DND-41 (cell line): Measurements from ENCODE around the gene GTPBP2.

Source experiments
- ATAC-seq: fragments of 200-7000 bp; cut with Tn5 transposase; 3 replicates; pipeline ENCODE4 v1.9.1; 2021; ENCODE audit warnings: low read depth; ENCODE audit not compliant: insufficient read depth
- DNase-seq: peaks from one replicate; pipeline ENCODE4 v3.0.0-alpha.2; 2020
- H2AFZ ChIP-seq: 2 replicates; pipeline ENCODE4 v1.6.0; 2012; ENCODE audit warnings: low read depth, low read length
- H3K27ac ChIP-seq: 2 replicates; pipeline ENCODE4 v1.5.1; 2012; ENCODE audit warnings: low read length, inconsistent platforms
- H3K27me3 ChIP-seq: fragments of 200-600 bp; sonication (generic); 2 replicates; pipeline ENCODE4 v1.6.0; 2012; ENCODE audit warnings: low read length, mild to moderate bottlenecking, inconsistent platforms; ENCODE audit not compliant: insufficient read depth, poor library complexity
- H3K36me3 ChIP-seq: 2 replicates; pipeline ENCODE4 v1.5.1; 2012; ENCODE audit warnings: low read length, inconsistent platforms; ENCODE audit not compliant: insufficient read depth
- H3K4me1 ChIP-seq: 2 replicates; pipeline ENCODE4 v1.5.1; 2012; ENCODE audit warnings: mild to moderate bottlenecking, low read length; ENCODE audit not compliant: insufficient read depth
- H3K4me2 ChIP-seq: 2 replicates; pipeline ENCODE4 v1.6.0; 2012; ENCODE audit warnings: mild to moderate bottlenecking, moderate library complexity, low read length, inconsistent platforms; ENCODE audit not compliant: insufficient read depth
- H3K4me3 ChIP-seq, 2 experiments: fragments of 200-600 bp in 1 of 2; shearing (Covaris generic) in 1 of 2; 2 replicates each; pipeline ENCODE4 v1.5.1; 2012 to 2016; ENCODE audit warnings: inconsistent platforms in 2 of 2, low read length in 2 of 2, mild to moderate bottlenecking in 2 of 2, low read depth in 1 of 2, moderate library complexity in 1 of 2
- H3K79me2 ChIP-seq: 2 replicates; pipeline ENCODE4 v1.6.0; 2012; ENCODE audit warnings: low read length, inconsistent platforms; ENCODE audit not compliant: insufficient read depth
- H3K9ac ChIP-seq: 2 replicates; pipeline ENCODE4 v1.6.0; 2012; ENCODE audit warnings: low read depth, mild to moderate bottlenecking, inconsistent platforms, low read length, moderate library complexity
- H3K9me3 ChIP-seq: 2 replicates; pipeline ENCODE4 v1.5.1; 2012; ENCODE audit warnings: low read length, moderate library complexity, mild to moderate bottlenecking, inconsistent platforms; ENCODE audit not compliant: insufficient read depth, severe bottlenecking
- H4K20me1 ChIP-seq: 2 replicates; pipeline ENCODE4 v1.6.0; 2012; ENCODE audit warnings: low read length; ENCODE audit not compliant: insufficient read depth
- CTCF ChIP-seq: IDR thresholded peaks from 2 replicates; pipeline ENCODE4 v1.5.1; 2012; ENCODE audit warnings: borderline replicate concordance, low read length, moderate library complexity, mild to moderate bottlenecking; ENCODE audit not compliant: poor library complexity, severe bottlenecking; ENCODE audit errors: extremely low read depth
- EZH2 ChIP-seq: IDR thresholded peaks from 3 replicates; pipeline ENCODE4 v1.6.1; 2012; ENCODE audit warnings: borderline replicate concordance, low read depth, mild to moderate bottlenecking, moderate library complexity, low read length, inconsistent platforms; ENCODE audit not compliant: severe bottlenecking

Gene GTPBP2

GRCh38 chr6:43624786-43625288 lies 4.2 kb downstream of the GTPBP2 start:
- H3K4me1 ChIP-seq = peaks cover 28% of the 10 kb centered on the region
- TF ChIP-seq CTCF = no peak
- TF ChIP-seq EZH2 = no peak
- H3K4me3 ChIP-seq = no peak overlapping the region
- H3K79me2 ChIP-seq = peaks cover 31% of the 10 kb centered on the region
- no peak overlapping the region for H3K9ac ChIP-seq
- no peak overlapping the region for H3K27ac ChIP-seq
- no peak for ATAC-seq
- no peaks in the 10 kb centered on the region for H3K9me3 ChIP-seq
- H3K27me3 ChIP-seq = no peaks in the 10 kb centered on the region
- no peak overlapping the region for H3K4me2 ChIP-seq
- H3K36me3 ChIP-seq = peaks cover 78% of the 10 kb centered on the region
- DNase-seq = no peak
- no peak overlapping the region for H2AFZ ChIP-seq
- H4K20me1 ChIP-seq = peaks cover 11% of the 10 kb centered on the region; the same call in 1 of the 2 replicates

DNA sequence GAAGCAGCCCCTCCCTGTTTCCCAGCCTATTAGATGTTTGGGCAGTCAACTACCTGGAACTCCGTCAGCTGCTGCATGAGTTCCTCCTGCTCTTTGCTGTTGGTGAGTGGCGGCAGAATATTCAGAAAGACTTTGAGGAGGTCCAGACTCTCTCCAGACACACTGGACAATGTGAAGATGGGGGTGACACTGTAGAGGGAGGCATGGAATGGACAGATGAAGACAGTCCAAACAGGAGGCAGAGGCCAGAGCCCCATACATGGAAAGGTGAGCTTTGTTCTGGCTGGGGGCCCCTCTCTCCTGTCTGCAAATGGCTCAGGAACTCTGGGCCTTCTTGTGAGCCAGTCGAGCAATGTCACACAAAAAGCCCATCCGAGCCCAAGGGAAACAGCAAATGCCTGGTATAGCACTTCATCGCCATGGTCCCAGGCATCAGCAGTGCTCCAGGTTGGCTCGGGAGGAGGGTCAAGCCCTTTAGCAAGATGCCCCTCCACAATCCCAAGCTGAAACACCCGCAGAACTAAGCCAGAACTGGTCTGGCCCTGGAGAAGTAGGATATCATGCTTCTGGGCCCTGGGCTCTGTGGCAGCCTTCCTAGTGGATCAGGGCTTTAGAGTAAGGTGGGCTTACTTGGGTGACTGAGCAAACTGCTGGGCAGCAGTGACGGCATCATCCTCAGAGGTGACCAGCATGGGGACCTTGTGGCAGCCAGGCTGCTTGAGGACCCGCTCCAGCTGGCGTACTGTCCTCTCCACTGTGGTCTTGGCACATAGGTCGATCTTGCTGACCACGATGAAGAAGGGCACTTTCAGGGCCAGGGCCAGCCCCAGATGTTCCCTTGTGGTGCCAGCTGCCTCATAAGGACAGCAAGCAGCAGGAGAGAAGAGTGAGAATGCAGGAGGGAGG lies 4.9 kb downstream of the GTPBP2 start:
- Histone ChIP-seq H3K4me2 (no peak overlapping the region), H3K4me3 (no peak overlapping the region), H3K36me3 (peaks cover 85% of the 10 kb centered on the region), H3K4me1 (peaks cover 23% of the 10 kb centered on the region), H4K20me1 (peaks cover 11% of the 10 kb centered on the region; the same call in 1 of the 2 replicates), H3K27ac (no peak overlapping the region), H3K27me3 (no peaks in the 10 kb centered on the region), H3K9ac (no peak overlapping the region), H3K79me2 (peaks cover 31% of the 10 kb centered on the region), H3K9me3 (no peaks in the 10 kb centered on the region), H2AFZ (no peak overlapping the region)
- TF ChIP-seq EZH2 (no peak), CTCF (no peak)
- ATAC-seq (no peak), DNase-seq (no peak)

GRCh38 chr6:43622541-43622940 lies 6.5 kb downstream of the GTPBP2 start:
- Histone ChIP-seq H3K4me2 (no peak overlapping the region), H3K9me3 (no peaks in the 10 kb centered on the region), H3K79me2 (peaks cover 17% of the 10 kb centered on the region), H3K27me3 (no peaks in the 10 kb centered on the region), H4K20me1 (peaks cover 10% of the 10 kb centered on the region; the same call in 1 of the 2 replicates), H3K27ac (no peak overlapping the region), H3K4me1 (peaks cover 14% of the 10 kb centered on the region), H3K4me3 (no peak overlapping the region), H3K36me3 (peaks cover 84% of the 10 kb centered on the region), H2AFZ (no peak overlapping the region), H3K9ac (no peak overlapping the region)
- ATAC-seq = no peak
- no peak for DNase-seq
- no peak for TF ChIP-seq CTCF
- no peak for TF ChIP-seq EZH2
